ENCODE measurements around the gene MEIS2. TPM values are rescaled to one million over a fixed set of nuclear protein-coding genes. Genes with fewer than 3 reads are reported as not detected.

The MEIS2 gene
- total and polyA plus RNA-seq, 2 experiments from 2014 or later, result 0.27 TPM; not detected in 1

- TF ChIP-seq ETS1 (IDR thresholded peaks at IDR 0.05), result no peak
Observed at GRCh38 chr15:37104424-37104981, 4.2 kb upstream of the MEIS2 start (continued).

GRCh38 chr15:37103475-37104423 lies 3.4 kb upstream of the MEIS2 start:
- no peak overlapping the region for H3K27ac Mint-ChIP-seq
- DNase-seq (ENCODE audit: low spot score) (no peak), ATAC-seq (no peak)
- peak overlapping the region; percentile 80 for H3K4me3 ChIP-seq
- H3F3A ChIP-seq (replicated peaks; ENCODE audit: low read depth), result peaks cover 29% of the 10 kb centered on the region
- peaks cover 60% of the 10 kb centered on the region for H3K4me1 ChIP-seq (ENCODE audit: insufficient read depth)
- no peak for TF ChIP-seq STAT1 (IDR thresholded peaks at IDR 0.05; ENCODE audit: unreplicated experiment)
- peak; percentile 67 for TF ChIP-seq EZH2 (IDR thresholded peaks at IDR 0.05; ENCODE audit: low read depth, unreplicated experiment)
- H3K4me1 Mint-ChIP-seq, result peaks cover 54% of the 10 kb centered on the region
- no peak overlapping the region for H3K27ac ChIP-seq (ENCODE audit: low read depth)
- H3K27me3 ChIP-seq (ENCODE audit: insufficient read depth), result peaks cover 82% of the 10 kb centered on the region
- H3K79me2 ChIP-seq (replicated peaks; ENCODE audit: insufficient read depth), result no peaks in the 10 kb centered on the region
- H2AFZ ChIP-seq, result no peak overlapping the region
- H3K9me3 Mint-ChIP-seq, result no peaks in the 10 kb centered on the region; the same call in 1 of the 3 replicates
- no peaks in the 10 kb centered on the region for H3K9me2 ChIP-seq (ENCODE audit: insufficient read depth)
- H3K36me3 ChIP-seq (ENCODE audit: insufficient read depth), result no peaks in the 10 kb centered on the region
- H3K27me3 Mint-ChIP-seq (ENCODE audit: insufficient read depth, low read depth, poor library complexity), result peaks cover 95% of the 10 kb centered on the region
- peak overlapping the region; percentile 96 for H3K4me2 ChIP-seq
- H4K20me1 ChIP-seq (replicated peaks; ENCODE audit: insufficient read depth), result no peaks in the 10 kb centered on the region; the same call in none of the 2 replicates
- H3K4me3 Mint-ChIP-seq, result peak overlapping the region; percentile 82
- no peaks in the 10 kb centered on the region for H3K36me3 Mint-ChIP-seq (ENCODE audit: low read depth)

- Histone ChIP-seq H3K4me3 (peak overlapping the region; percentile 80), H3K36me3 (ENCODE audit: insufficient read depth) (no peaks in the 10 kb centered on the region), H3K79me2 (replicated peaks; ENCODE audit: insufficient read depth) (no peaks in the 10 kb centered on the region), H3K27ac (ENCODE audit: low read depth) (no peak overlapping the region), H3F3A (replicated peaks; ENCODE audit: low read depth) (peaks cover 26% of the 10 kb centered on the region), H2AFZ (no peak overlapping the region), H3K4me1 (ENCODE audit: insufficient read depth) (peaks cover 59% of the 10 kb centered on the region), H4K20me1 (replicated peaks; ENCODE audit: insufficient read depth) (no peaks in the 10 kb centered on the region; the same call in none of the 2 replicates), H3K4me2 (peak overlapping the region; percentile 96), H3K9me2 (ENCODE audit: insufficient read depth) (no peaks in the 10 kb centered on the region), H3K27me3 (ENCODE audit: insufficient read depth) (peaks cover 82% of the 10 kb centered on the region)
- ATAC-seq (no peak), DNase-seq (ENCODE audit: low spot score) (no peak)
- peaks cover 95% of the 10 kb centered on the region for H3K27me3 Mint-ChIP-seq (ENCODE audit: insufficient read depth, low read depth, poor library complexity)
- no peaks in the 10 kb centered on the region; the same call in 1 of the 3 replicates for H3K9me3 Mint-ChIP-seq
- peak overlapping the region; percentile 82; the same call in 2 of the 3 replicates for H3K4me3 Mint-ChIP-seq
- no peak overlapping the region for H3K27ac Mint-ChIP-seq
- H3K4me1 Mint-ChIP-seq, result peaks cover 54% of the 10 kb centered on the region
- no peaks in the 10 kb centered on the region for H3K36me3 Mint-ChIP-seq (ENCODE audit: low read depth)
- TF ChIP-seq NANOG (IDR thresholded peaks at IDR 0.05; ENCODE audit: borderline replicate concordance), result no peak
- no peak for TF ChIP-seq POLR2AphosphoS5 (IDR thresholded peaks at IDR 0.05; ENCODE audit: low read depth)
- TF ChIP-seq ZNF462 (CRISPR knock-in tag; IDR thresholded peaks at IDR 0.05), result no peak
- no peak for TF ChIP-seq ZNF331 (CRISPR knock-in tag; IDR thresholded peaks at IDR 0.05; ENCODE audit: low read depth)
Observed at GRCh38 chr15:37103163-37103435, 2.8 kb upstream of the MEIS2 start.
